Measurements from ENCODE around the gene ACP1.

The ACP1 gene

DNA sequence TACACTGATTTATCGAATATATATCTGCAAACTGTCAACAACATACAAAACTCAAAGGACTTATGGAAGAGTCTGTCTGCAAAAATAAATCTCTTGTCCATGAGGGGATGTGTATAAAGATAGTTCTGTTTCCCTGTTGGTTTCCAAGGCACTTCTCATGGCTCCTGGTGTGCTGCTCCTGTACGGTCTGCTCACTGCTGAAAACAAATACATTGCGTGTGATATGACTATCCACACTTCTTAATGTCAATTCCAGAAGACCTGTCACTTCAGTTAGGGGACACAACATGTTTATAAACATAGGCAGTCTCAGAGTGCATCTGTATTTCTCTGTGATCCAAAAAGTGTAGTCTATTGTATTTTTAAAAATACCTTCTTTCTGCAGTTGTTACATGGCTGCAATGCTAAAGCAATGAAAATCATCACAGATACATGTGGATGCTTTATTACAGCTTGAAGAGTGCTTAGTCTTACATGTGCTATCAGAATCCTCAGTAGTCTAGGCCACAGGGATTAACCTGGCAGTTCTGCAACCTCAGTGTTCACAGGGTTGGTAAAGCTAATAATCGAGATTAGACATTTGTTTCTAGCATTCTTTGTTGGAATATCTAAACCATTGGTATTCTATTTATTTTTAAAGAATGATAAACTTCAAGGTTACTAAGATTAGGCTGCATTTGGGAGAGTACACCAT is 15.4 kb downstream of the ACP1 start:
- no peak for DNase-seq (ENCODE audit: low read depth in 4 of 4, low spot score in 1 of 4)

DNA sequence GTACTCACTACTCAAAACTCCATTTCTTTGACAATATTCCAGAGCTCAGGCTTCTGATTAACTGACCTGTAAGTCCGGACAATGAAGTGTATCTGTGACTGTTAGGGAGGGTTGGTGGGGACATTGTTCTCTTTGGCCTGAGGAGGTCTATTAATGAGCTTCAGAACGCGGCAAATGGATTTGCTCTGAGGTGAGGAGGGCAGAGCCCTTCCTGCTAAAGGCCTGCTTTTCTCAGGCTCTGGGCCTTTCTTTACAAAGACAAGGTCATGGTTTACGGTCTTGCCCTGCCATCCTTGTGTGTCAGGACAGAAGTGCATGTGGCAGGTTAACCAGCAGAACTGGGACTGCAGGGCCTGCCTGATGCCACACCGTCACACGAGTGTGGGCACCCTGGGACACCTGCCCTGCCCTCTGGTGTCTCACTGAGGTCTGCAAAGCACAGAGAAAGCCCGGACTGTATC is 15.9 kb downstream of the ACP1 start:
- DNase-seq (ENCODE audit: low read depth in 4 of 4, low spot score in 1 of 4) = no peak

DNA sequence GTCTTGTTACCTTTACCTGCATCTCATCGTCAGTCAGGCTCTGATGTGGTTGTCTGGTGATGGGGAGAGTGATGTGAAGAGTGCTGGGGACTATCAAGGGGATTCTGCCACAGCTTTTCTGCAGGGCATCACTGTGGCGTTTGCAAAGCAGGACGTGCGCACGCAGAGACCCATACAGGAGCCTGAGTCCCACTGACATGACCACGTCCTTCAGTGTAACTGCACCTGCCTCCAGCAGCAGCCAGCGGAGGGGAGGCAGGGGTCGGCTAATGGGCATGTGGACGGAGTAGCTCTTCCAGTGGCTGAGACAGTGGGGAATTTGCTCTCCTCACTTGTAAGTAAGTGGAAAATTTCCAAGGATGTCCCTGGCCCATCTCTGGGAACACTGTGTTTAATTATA is 16.6 kb downstream of the ACP1 start:
- DNase-seq (ENCODE audit: low read depth in 4 of 4, low spot score in 1 of 4) = no peak

DNA sequence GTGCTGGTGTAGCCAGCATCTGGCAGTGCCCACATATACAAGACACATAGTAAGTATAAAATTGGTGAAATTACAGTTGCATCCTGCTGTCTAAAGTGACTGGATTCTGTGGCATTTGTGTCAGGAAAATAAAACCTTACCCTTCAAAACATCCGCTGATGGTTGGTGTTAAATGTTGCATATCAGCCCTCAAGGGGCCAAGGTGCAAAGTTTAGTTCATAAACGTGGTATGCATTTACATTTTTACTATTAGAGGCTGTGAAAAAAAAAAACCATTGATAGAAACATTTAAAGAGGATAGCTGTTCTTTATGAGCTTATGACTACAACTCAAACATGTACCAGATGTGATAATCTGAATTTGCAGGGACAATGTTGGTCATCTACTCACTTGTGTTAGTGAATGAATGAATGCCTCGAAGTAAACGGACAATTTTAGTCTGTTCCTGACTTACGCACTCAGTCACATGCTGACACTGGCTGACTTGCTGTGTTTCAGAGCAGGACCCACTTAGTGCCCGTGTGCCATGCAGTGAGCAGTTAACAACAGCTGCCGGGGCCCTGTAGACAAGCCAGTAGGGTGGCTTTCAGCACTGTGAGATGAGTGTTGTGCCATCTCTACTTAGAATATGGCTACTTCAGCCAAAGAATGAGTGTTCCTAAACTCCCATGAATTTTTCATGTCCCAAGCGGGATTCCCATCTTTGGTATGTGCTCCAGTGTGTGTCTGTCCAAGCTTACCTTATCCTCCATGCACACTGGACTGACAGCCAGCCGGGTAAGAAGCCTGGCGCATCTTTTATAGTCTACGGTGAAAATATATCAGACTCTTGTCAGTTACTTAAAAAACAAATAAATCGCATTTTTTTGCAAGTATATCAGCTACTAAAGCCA is 17.9 kb downstream of the ACP1 start:
- no peak for DNase-seq (ENCODE audit: low read depth in 4 of 4, low spot score in 1 of 4)

DNA sequence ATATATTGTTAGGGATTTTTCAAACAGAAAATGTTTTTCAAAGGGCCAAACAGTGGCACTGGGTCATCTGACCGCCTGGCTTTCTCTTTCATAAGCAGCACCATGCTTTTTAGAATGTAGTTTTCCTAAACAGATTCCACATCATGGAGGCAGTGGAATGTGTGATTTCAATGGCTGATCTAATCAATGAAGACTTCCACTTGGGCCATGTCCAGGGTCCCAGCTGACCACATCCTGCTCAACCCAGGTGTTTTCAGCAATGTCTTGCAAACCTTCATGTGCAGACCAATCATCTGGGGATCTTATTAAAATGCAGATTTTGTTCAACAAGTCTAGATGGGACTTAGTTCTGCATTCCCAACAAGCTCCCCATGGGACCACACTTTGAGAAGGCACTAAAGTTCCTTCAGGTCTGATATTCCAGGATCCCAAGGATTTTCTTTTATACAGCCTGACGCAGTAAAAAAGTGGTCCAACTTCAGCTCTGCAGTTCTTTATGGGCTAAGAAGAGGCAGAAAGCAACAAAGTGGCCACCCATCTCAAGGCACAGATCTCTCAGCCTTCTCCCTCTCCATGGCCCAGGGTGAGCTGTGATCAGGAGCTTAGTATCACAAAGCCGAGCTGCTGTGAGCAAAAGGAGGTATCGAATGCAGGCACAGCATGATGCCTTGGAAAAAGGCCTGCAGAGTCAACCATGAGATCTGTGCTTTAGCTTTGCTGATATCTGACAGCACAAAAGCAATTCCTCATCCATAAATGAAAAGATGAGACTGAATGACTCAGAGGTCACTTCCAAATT is 19.4 kb downstream of the ACP1 start:
- DNase-seq (ENCODE audit: low read depth in 4 of 4, low spot score in 1 of 4) = no peak

DNA sequence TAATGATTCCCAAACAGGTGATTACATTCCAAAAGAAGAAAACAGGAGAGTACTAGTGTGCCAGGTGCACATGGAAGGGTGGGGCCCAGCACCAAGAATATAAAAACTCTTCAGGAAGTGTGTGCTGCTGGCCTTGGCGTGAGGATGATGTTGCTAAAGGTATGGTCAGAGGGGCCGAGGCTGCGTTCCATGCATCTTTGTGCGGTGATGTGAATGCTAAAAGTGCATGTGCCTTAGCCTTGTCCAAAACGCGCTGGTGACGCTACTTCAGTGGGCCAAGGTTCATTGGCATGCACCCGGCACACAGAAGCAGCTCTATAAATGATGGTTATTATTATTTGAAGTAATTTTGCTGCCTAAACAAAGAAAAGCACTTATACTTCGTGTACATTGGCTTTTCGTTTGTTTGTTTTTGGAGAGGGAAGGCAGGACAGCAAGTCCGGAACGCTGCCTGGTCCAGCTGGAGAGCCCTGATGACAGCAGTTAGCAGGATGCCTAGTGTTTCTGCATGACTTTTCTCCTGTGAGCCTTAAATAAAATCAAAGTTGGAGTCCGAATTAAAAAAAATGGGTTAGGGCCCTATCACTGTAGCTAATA is 20.2 kb downstream of the ACP1 start:
- DNase-seq (ENCODE audit: low read depth in 4 of 4, low spot score in 1 of 4) = no peak

DNA sequence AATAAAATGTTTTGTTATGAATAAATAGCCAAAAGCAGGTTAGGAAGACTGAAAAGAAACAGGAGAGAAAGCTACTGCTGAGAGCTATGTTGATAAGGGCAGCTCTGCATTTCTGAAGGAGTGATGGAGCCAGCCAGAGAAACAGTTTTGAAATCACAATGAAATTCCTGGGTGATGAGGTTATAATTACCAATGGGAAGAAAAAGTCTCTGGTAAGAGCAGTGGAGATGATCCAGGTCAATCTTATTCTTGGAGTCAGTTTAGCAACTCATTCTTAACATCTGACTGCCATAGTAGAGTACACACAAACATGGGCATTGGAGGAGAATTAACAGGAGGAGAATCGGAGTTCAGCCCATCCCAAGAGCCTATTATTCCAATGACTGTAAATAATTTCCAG is 20.8 kb downstream of the ACP1 start:
- DNase-seq (ENCODE audit: low read depth in 4 of 4, low spot score in 1 of 4) = no peak

DNA sequence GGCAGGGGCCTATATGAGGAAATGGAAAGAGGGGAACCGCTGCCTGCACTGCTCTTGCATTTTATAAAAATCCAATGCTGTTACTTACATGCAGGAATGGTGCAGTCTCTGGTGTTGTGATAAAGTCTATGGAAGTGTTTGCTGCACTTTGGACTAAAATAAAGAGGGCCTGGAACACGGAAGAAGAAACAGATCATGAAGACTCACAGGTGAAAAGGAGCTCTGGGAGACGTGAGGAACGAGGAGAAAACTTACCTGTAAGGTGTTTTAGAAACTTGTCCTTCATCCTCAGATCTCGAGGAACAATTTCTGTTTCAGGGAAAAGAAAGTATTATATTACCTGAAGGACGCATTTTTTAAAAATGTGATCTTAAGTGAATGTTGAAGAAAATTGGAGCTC is 21.3 kb downstream of the ACP1 start:
- no peak for DNase-seq (ENCODE audit: low read depth in 4 of 4, low spot score in 1 of 4)

DNA sequence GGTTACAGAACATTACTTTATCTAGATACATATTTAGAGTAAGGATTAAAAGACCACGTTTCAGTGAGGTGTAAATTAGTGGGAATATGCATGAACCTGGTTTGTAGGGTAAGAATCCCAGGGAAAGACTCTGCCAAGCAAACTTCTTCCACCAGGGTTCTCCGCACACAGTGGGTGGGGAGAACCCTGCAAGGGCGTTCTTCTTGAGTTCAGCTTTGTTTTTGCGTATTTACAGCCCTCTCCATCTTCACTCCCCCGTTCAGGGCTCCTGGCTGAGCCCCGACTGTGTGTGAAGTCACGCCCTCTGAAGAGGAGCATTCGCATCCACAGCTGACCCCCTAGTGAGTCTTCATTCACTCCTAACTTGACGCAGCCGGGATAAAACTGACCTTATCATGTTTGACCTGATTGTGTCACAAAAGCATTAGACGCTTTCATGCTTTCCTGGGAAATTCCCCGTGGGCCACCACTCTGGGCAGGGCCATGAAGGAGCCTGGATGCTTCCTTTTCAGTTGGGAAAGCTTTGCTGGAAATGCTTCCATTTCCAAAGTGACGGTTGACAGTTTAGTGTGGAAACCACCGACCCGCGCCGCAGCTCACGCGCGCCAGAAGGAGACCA is 22.1 kb downstream of the ACP1 start:
- DNase-seq (ENCODE audit: low read depth in 4 of 4, low spot score in 1 of 4) = no peak

DNA sequence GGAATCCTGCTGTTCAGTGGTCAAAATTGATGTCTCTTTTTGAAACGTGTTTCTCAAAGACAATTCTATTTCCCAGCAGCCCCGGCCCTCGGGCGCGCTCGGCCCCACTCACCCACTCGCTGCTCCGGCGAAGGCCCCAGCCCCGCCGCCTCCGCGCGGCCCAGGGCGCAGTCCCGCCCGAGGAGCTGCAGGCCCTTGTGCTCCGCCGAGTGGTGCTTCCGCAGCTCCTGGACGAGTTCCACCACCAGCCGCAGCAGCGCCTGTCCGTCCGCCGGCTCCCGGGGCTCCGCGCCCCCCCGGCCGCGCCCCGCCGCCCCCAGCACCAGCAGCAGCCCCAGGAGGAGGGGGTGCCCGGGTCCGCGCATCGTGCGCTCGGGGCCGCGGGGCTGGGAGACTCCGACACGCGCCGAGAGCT is 22.7 kb downstream of the ACP1 start:
- DNase-seq (ENCODE audit: low read depth in 4 of 4, low spot score in 1 of 4) = no peak

DNA sequence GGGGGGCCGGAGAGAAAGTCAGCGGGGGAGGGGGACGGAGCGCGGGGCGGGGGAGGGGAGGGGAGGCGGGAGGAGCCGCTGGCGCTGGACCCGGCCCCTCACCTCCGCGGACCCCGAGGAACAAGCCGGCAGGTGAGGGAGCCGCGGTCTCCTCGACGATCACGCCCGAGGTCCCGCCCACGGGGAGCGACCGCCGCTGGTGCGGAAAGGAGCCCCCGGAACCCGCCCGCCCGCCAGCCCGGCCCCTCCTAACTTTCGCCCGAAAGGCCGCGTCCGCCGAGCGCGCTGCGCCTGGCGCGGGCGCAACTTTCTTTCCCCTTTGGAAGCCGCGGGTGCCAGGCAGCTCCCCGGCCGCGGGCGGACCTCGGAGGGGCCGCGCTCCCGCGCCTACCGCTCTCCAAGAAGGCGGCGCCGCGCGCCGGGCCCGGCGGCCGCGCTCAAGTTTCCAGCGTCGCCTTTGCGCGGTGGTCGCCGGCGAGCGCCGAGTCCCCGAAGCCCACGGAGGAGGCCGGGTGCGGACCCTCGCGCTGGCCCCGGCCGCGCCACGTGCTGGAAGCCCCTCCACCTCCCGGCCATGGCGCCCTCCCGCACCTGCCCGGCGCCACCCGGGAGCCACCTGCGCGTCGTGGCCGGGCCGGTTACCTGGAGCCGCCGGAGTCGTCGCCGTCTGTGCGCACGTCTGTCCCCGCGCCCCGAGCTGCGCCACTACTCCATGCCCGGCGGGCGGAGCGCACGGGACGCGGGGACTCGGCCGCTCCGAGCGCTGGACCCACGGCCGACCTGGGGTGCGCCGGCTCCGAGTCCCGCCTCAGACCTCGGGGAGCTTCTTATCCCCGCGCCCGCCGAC is 23.4 kb downstream of the ACP1 start, which contains the start of gene ALKAL2:
ALKAL2 (minus strand) TSS at position 181 of the 847 bp plus-strand sequence. CDS start 256 bp downstream, outside the sequence.
- no peak for DNase-seq (ENCODE audit: low read depth in 4 of 4, low spot score in 1 of 4)

DNA sequence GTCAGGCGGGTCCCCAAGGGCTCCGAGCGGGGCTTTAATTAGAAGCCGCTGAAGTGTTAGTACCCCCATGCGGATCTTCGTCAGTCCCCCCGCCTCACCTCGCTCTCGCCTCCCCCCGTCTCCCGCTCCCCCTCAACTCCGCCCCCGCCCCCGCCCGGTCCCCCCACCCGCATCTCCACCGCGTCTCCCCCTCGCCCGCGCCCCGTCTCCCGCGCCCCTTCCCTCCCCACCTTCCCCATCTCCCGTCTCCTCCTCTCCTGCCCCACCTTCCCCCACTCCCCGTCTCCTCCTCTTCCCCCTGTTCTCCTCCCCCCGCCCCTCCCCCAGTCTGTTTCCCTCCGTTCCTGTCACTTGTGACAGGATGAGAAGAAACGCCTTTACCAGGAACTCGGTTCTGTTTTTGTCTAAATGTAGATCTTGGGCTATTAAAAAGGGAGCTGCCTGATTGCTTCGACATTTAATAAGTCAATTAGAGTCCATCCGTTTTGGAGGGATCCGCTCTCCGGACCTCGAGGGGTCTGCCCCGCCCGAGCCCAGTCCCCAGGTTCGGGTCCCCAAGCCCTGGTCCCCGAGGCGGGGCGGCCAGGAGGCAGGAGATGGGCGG is 24.1 kb downstream of the ACP1 start:
- no peak for DNase-seq (ENCODE audit: low read depth in 4 of 4, low spot score in 1 of 4)

DNA sequence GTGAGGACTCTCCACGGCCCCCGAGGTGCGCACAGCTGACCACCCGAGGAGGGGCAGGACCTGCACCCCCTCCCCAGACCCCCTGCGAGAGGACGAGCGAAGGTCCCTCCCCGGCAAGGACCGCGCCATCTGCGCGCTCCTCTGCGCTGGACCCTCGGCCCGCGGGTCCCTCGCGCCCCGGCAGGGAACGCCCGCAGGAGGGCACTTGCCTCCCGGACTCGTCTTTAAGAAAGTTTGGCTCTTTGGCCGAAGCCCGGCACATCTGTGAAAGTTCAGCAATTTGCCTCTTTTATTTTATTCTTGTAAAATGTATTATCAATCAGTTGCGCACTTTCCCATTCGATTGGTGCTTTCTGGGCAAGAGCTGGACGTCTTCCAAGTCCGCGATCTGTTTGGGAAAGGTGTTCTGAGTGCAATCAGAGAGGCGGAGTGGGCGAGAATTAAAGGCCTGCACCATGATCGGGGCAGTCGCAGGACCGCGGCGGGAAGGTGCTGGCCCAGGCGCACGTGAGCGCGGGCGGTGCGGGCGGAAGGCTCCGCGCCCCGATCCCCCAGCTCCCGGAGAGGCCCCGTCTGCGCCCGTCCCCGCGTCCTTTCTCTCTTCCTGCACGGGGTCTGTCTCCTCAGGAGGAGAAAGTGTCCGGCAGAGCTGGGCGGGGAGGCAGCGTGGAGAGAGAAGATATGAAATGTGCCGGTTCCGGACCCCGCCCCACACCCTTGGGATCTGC is 24.8 kb downstream of the ACP1 start:
- DNase-seq (ENCODE audit: low read depth in 4 of 4, low spot score in 1 of 4) = no peak

DNA sequence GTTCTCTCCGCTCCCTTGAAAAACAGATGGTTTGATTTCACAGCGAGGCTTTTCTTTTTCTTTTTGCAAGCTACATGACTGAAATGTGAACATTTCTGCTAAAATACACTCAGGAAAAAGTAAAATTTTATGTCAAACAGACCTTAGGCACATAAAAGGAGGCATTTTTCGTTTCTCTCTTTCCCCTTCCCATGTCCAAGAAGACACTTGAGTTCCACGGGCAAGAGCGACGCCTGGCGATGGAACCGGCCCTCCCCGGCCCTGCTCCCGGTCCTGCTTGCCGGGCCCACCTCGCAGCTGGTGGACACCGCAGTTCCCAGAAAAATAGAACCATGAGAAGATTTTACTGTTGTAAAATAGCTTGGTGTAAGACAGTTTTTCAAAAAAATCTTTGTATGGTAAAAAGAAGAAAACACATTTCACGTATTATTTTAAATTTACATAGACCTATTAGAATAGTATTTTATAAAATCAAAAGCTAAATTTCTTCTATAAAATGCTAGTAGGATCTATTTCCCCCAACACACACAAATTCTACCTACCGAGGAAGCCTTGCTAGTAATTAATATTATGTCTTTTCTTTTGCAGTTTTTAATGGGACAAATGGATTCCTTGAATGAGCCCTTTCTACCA is 25.5 kb downstream of the ACP1 start:
- no peak for DNase-seq (ENCODE audit: low read depth in 4 of 4, low spot score in 1 of 4)

DNA sequence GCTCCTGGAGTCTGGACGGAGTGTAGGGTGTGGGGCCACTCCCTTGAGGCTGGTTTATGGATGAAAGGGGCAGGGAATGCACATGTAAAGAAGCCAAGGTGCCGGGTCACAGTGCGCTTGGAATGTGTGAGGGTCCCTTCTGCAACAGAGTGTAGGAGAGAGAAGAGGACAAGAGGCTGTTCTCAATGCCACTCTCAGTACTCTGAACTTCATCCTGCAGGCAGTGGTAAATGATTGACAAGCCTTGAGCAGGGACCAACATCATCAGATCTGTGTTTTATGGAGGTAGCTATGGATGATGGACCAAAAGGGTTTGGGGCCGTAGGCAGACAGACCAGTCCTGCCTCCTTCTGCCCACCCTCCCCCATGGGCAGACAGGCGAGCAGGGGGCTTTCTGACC is 30.3 kb downstream of the ACP1 start:
- DNase-seq (ENCODE audit: low read depth in 4 of 4, low spot score in 1 of 4) = no peak

DNA sequence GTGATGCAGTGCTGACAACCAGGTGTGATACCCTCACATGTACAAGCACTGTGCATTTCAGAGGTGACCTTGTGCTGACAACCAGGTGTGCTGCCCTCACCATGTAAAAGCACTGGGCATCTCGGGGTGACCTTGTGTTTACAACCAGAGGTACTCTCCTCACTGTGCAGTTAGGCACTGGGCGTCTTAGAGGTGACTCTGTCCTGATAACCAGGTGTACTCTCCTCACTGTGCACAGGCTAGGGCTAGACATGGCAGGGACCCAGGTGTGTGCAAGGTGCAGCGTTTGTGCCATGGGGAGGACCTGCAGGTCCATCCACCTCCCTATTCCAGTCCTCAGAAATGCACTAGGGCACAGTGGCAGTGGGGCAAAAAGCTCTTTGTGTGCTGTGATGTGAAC is 31.6 kb downstream of the ACP1 start:
- DNase-seq (ENCODE audit: low read depth in 4 of 4, low spot score in 1 of 4) = no peak

DNA sequence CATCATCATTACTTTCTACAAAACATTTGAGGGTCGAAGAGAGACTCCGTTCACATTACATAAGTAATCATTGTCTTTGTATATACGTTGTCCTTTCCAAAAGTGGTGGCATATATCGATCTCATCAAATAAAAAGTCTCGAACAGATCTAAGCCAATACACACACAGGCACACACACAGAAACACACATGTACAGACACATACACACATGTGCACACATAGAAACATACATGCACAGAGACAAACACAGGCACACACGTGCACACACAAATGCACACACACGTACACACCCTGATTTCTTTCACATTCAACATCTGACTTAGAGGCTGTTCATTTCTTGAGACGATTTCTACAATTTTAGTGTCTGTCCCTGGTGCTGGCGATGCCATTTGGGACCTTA is 40.6 kb downstream of the ACP1 start:
- DNase-seq (ENCODE audit: low read depth in 4 of 4, low spot score in 1 of 4) = no peak
